22Rv1 (cell line): ENCODE results near the gene CSTF2T.

Experiments
- H3K27ac ChIP-seq: fragments of 450-650 bp; 2 replicates; pipeline ENCODE4 v1.5.1; 2017
- ZFX ChIP-seq: fragments of 450-650 bp; IDR thresholded peaks from 2 replicates; pipeline ENCODE4 v1.6.1; 2017; ENCODE audit warnings: antibody characterized with exemption, borderline replicate concordance
- TF ChIP-seq, protein P1 (sequence below): fragments of 450-650 bp; IDR thresholded peaks from 2 replicates; pipeline ENCODE4 v1.5.1; 2017; ENCODE audit warnings: mild to moderate bottlenecking

CSTF2T gene

DNA sequence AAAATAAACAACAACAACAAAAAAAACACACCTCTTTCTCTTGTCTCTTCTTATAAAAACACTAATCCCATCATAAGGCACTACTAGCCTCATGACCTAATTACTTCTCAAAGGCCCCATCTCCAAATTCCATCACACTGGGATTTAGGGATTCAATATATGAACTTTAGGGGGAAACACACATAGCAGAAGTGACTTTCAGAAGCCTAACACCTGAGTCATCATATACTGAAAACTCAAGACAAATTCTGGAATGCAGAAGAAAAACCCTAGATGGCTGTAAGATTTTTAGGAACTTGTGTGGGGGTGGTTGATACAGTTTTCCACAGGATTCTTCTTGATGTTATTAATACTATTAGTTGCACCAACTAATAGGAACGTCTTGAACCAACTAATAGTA lies 33.7 kb upstream of the CSTF2T start:
- TF ChIP-seq ZFX, result no peak
- TF ChIP-seq, protein P1, sequence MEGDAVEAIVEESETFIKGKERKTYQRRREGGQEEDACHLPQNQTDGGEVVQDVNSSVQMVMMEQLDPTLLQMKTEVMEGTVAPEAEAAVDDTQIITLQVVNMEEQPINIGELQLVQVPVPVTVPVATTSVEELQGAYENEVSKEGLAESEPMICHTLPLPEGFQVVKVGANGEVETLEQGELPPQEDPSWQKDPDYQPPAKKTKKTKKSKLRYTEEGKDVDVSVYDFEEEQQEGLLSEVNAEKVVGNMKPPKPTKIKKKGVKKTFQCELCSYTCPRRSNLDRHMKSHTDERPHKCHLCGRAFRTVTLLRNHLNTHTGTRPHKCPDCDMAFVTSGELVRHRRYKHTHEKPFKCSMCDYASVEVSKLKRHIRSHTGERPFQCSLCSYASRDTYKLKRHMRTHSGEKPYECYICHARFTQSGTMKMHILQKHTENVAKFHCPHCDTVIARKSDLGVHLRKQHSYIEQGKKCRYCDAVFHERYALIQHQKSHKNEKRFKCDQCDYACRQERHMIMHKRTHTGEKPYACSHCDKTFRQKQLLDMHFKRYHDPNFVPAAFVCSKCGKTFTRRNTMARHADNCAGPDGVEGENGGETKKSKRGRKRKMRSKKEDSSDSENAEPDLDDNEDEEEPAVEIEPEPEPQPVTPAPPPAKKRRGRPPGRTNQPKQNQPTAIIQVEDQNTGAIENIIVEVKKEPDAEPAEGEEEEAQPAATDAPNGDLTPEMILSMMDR, result no peak
- no peak overlapping the region for H3K27ac ChIP-seq

DNA sequence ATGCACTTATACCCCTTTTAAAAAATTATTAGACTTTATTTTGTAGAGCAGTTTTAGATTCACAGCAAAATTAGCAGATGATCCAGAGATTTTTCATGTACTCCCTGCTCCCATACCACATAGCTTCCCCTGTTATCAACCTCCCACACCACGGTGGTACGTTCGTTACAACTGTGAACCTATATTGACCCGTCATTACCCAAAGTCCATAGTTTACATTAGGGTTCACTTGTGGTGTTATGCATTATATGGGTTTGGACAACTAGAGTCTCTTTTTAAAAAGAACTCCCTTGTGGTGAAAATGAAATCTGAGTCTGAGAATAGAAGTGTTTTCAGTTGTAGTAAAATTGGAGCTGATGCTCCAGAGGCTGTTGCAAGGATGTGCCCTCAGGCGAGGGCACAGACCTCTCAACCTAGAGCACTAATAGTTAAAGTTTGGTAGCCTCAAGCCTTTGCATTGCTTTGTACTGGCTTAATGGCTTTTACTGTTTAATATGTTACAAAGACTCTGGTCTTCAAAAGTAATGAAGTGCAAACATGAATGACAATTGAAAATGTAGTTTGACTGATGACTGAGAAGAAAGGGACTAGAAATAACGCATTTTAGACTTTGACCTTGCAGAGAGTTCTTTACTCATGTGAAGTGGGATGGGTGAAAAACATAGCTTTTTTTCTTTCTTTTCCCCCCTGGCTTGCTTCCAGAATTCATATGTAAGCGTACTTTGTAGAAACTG lies 30.6 kb upstream of the CSTF2T start:
- no peak overlapping the region for H3K27ac ChIP-seq
- TF ChIP-seq, protein P1, result no peak
- no peak for TF ChIP-seq ZFX

DNA sequence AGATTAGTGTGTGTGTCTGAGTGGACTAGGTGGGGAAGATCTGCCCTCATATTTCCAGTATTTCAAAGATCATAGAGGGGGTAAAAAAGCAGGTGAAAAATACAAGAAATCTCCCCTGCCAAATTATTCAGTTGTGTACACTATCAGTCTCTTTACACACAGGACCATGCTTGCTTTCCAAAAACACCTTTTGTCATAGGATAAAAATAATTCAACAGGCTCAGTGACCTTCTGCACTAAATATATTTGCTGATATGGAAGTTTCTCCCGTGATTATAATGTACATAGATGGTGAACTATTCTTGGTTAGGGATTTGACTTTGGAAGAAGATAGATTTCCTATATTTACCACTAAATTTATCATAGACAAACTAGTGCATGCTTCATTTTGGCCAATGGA lies 24.6 kb upstream of the CSTF2T start:
- TF ChIP-seq ZFX, result no peak
- TF ChIP-seq, protein P1, result no peak
- H3K27ac ChIP-seq, result no peak overlapping the region

DNA sequence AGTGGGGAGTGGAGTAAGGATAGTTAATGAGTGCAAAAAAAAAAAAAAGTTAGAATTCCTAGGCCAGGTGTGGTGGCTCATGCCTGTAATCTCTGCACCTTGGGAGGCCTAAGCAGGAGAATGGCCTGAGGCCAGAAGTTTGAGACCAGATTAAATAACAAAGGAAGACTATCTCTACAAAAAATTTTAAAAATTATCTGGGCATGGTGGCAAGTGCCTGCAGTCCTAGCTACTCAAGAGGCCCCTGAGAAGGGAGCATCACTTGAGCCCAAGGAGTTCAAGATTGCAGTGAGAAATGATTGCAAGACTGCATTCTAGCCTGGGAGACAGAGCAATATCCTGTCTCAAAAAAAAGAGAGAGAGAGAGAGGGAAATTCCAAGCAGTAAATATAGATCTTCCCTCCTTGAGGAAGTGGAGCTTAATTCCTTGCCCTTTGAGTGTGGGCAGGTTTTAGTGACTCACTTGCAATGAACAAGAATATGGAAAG lies 19.5 kb upstream of the CSTF2T start:
- no peak overlapping the region for H3K27ac ChIP-seq
- TF ChIP-seq ZFX, result no peak
- TF ChIP-seq, protein P1, result no peak

DNA sequence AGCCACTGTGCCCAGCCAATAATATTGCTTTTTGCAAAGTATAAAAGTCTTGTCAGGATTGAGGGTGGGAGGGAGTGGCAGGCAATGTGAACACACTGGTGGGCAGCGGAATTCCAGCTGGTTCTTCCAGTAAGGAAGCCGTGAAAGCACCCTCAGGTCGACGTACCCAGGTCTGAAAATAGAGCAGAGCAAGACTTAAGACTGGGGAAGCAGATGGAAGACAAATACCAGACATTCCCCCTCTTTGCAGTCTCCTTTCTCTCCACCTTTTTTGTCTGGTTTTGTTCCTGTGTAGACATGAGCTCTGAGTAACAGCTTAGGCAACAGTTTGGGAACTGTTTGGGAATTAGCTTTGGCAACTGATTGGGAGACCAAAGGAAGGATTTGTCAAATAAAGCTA lies 17.6 kb upstream of the CSTF2T start:
- TF ChIP-seq ZFX, result no peak
- TF ChIP-seq, protein P1, result no peak
- H3K27ac ChIP-seq, result no peak overlapping the region

DNA sequence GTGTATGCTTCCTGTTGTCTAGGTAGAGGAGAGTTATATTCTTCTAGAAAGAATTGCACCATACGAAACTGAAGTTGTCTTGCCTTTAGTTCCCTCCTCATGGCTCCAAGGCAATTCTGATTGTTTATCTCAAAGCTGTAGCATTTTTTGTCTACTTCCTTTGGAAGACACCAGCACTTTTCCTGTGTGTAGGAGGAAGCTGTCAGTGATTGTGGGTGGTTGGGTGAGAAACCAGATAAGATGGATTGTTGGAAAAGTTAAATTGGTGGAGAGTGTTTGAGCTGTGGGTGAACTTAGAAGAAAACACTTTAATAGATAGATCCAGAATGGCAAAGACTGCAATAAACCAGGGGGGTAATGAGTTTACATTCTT lies 12.1 kb upstream of the CSTF2T start:
- TF ChIP-seq, protein P1, result no peak
- TF ChIP-seq ZFX, result no peak

DNA sequence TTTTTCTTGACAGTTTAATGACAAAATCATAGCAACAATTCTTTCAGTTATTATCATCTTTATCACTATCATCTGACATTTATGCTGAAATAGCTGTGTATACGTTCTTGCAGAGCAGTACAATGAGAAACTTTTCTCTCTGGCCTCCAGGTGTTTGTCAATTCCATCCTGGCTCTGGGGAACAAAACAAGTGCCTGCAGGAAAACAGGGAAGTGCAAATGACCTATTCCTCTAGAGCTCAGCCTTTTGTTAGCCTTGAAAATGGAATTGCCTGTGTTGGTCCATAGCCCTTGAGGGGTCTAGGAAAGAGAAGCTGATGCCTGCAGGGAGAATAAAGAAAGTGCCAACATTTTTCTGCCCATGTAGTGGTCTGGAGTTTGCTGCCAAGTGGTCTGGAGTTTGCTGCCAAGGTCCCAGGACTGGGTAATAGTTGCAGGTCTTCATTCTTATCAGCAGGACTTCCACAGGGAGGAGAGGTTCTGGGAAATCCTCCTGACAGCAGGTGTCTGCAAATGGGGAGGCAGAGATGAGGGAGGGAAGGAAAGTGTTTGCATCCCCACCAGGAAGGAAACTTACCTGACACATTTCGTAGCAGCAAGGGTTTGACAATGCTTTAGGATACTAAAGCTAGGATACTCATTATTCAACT lies 10.1 kb upstream of the CSTF2T start:
- TF ChIP-seq, protein P1, result no peak
- TF ChIP-seq ZFX, result no peak
- H3K27ac ChIP-seq, result no peak overlapping the region

More for the DNA sequence above, 12.1 kb upstream of the CSTF2T start:
- H3K27ac ChIP-seq, result no peak overlapping the region
